AG04449 (cell line): Measurements from ENCODE around the gene PPHLN1.
"Not testable (repeated sequence)": the region's sequence is repeated elsewhere in the genome, so short reads cannot be mapped to it uniquely, and the experiment has no call there.

Experiments
- CTCF ChIA-PET: fragments of 350-600 bp; formaldehyde crosslinking; extraction: SDS; loops from one replicate; lab custom pipeline; 2021; ENCODE audit warnings: antibody characterized with exemption; lab: Yijun Ruan, JAX
- POLR2A ChIA-PET: fragments of 400-600, 350-600 bp; formaldehyde crosslinking; extraction: SDS; loops from one replicate; lab custom pipeline; 2020; ENCODE audit warnings: antibody characterized with exemption, inconsistent platforms; lab: Yijun Ruan, JAX
- DNase-seq: peaks from one replicate; pipeline ENCODE4 v3.0.0-alpha.2; 2010; ENCODE audit warnings: low read depth, low spot score
- H3K4me3 ChIP-seq: 2 replicates; pipeline ENCODE4 v1.5.1; 2011; ENCODE audit warnings: low read depth, mild to moderate bottlenecking, control low read depth, low read length
- TF ChIP-seq, protein P1 (sequence below): IDR thresholded peaks from one replicate; pipeline ENCODE4 v1.5.1; 2011; ENCODE audit warnings: mild to moderate bottlenecking, moderate library complexity, low read length, control low read depth, inconsistent platforms; ENCODE audit not compliant: insufficient read depth; ENCODE audit errors: missing control alignments

Gene PPHLN1

DNA sequence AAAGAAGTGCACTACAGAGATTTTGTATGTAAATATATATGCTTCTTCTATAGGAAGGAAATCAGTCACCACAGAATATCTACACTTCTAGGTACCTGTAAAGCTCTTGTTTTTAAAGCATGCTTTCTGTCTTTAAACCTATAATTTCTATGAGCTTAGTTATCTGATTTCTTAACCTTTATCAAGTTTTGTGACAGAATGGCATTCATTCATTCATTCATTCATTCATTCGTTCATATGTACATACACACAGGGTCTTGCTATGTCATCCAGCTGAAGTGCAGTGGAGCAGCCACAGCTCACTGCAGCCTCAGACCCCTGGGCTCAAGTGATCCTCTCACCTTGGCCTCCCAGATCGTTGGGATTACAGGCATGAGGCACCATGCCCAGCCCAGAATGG is 16.1 kb downstream of the PPHLN1 start:
- ChIA-PET POLR2A (no interaction called here), CTCF (interaction anchor here (0.6 to 2.1 kb wide), 6 partner anchors 8 to 213 kb away, joined by 3 to 12 read pairs (median 4); no protein-coding TSS in a partner anchor)
- no peak overlapping the region for H3K4me3 ChIP-seq
- TF ChIP-seq, protein P1, sequence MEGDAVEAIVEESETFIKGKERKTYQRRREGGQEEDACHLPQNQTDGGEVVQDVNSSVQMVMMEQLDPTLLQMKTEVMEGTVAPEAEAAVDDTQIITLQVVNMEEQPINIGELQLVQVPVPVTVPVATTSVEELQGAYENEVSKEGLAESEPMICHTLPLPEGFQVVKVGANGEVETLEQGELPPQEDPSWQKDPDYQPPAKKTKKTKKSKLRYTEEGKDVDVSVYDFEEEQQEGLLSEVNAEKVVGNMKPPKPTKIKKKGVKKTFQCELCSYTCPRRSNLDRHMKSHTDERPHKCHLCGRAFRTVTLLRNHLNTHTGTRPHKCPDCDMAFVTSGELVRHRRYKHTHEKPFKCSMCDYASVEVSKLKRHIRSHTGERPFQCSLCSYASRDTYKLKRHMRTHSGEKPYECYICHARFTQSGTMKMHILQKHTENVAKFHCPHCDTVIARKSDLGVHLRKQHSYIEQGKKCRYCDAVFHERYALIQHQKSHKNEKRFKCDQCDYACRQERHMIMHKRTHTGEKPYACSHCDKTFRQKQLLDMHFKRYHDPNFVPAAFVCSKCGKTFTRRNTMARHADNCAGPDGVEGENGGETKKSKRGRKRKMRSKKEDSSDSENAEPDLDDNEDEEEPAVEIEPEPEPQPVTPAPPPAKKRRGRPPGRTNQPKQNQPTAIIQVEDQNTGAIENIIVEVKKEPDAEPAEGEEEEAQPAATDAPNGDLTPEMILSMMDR: no peak
- no peak for DNase-seq

DNA sequence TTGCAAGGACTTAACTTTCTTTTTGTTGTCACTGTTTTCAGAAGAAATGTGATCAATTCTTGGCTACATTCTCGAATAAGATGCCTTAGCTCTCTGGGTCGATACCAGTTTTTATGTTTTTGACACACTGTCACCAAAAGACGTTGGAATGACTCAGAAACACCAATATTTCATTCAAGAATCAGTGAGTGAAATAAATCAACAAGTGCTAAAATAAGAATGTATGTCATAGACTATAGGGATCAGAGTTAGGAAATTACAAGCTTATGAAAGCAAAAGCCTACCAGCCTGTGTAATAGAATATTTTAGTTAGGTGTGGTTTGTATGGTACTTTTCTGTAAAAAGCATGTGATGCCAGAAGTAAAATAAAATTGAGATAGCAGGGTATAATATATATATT is 17.8 kb downstream of the PPHLN1 start:
- ChIA-PET POLR2A (no interaction called here), CTCF (interaction anchor here (1.4 to 2.5 kb wide), 2 partner anchors 12 to 29 kb away, joined by 6 to 13 read pairs; no protein-coding TSS in a partner anchor)
- TF ChIP-seq, protein P1: no peak
- no peak for DNase-seq
- H3K4me3 ChIP-seq: no peak overlapping the region

DNA sequence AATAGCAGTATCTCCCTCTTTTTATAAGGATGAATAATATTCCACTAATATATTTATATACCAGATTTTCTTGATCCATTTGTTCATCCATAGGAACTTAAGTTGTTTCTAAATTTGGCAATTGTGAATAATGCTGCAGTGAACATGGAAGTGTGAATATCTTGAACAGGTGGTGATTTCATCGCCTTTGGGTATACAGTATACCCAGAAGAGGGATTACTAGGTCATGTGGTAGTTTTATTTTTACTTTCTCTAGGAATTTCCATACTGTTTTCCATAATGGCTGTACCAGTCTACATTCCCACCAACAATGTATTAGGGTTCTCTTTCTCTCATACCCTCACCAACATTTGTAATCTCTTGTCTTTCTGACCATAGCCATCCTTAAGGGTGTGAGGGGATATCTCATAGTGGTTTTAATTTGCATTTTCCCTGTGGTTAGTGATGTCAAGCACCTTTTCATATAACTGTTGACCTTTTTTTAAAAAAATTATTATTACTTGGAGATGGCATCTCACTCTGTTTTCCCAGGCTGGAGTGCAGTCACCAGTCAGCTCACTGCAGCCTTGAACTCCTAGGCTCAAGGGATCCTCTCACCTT is 20.5 kb downstream of the PPHLN1 start:
- TF ChIP-seq, protein P1: no peak
- CTCF ChIA-PET: interaction anchor here (1.1 to 1.8 kb wide), 3 partner anchors 10 to 25 kb away, joined by 3 to 5 read pairs (median 5); no protein-coding TSS in a partner anchor
- no peak for DNase-seq
- POLR2A ChIA-PET: no interaction called here
- H3K4me3 ChIP-seq: no peak overlapping the region

- H3K4me3 ChIP-seq, POLR2A ChIA-PET, DNase-seq: not testable (repeated sequence)
- CTCF ChIA-PET: interaction anchor here (1.3 to 2.1 kb wide), 4 partner anchors 10 to 220 kb away, joined by 3 to 10 read pairs (median 8); no protein-coding TSS in a partner anchor
Measured at GRCh38 chr12:42349119-42350020, 23.4 kb downstream of the PPHLN1 start.

- H3K4me3 ChIP-seq, POLR2A ChIA-PET, DNase-seq, CTCF ChIA-PET: not testable (repeated sequence)
Measured at GRCh38 chr12:42350021-42350407, 24.0 kb downstream of the PPHLN1 start.

DNA sequence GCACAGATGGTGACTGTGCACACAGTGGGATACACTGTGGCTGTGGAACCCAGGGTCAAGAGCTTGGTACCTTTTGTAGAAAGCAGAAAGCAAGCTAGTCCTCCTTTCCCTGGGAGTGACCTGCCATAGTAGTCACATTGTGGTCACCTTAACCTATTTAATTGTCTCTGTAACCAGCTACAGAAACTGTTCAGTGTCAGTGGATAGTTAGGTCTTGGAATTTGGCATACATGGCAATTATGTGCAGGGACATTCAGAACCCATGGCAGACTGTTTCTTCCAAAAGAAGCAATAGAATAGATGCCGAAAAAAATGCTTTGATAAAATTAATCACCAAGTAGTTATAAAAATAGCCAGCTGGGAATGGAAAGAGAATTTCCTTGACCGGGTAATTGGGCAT is 30.4 kb downstream of the PPHLN1 start:
- ChIA-PET POLR2A (no interaction called here), CTCF (interaction anchor here (1.7 kb wide), 1 partner anchor 15 kb away, joined by 6 read pairs; no protein-coding TSS in a partner anchor)

More for the DNA sequence above, 30.4 kb downstream of the PPHLN1 start:
- TF ChIP-seq, protein P1: no peak
- no peak for DNase-seq
- H3K4me3 ChIP-seq: no peak overlapping the region
